ENCODE data around the gene POLE4. TPM values are rescaled to one million over a fixed set of nuclear protein-coding genes. Genes with fewer than 3 reads are reported as not detected.

POLE4 gene
- total RNA-seq, 4 donors from 2014 or later, result 22.0 to 35.9 (median 28.7) TPM

- H3K4me1 ChIP-seq, result peaks cover 0 to 3% (median 0%) of the 10 kb centered on the region in 4 donors
- H3K9me3 ChIP-seq, result no peaks in the 10 kb centered on the region
- TF ChIP-seq POLR2A (IDR thresholded peaks at IDR 0.05; ENCODE audit: low read depth), result no peak
- TF ChIP-seq CTCF (IDR thresholded peaks at IDR 0.05), result no peak
- TF ChIP-seq POLR2AphosphoS5 (IDR thresholded peaks at IDR 0.05), result no peak
- intact Hi-C loops (cut with DNase I), result loop anchor here (10.0 kb wide), 1 partner anchor 677 kb away; no protein-coding TSS in a partner anchor
- no peaks in the 10 kb centered on the region for H3K27me3 ChIP-seq
- H3K36me3 ChIP-seq, result peaks cover 0 to 7% (median 3%) of the 10 kb centered on the region in 4 donors
- DNase-seq (ENCODE audit: extremely low spot score), result no peak
- 76% methylated on average over 5 of the region's 5 CpGs for WGBS
- no peak overlapping the region for H3K4me3 ChIP-seq
- no peak overlapping the region for H3K27ac ChIP-seq (replicated peaks in 1 of 4)
Observed at GRCh38 chr2:74927621-74928020, 30.8 kb upstream of the POLE4 start.

- peaks cover 0 to 7% (median 3%) of the 10 kb centered on the region in 4 donors for H3K36me3 ChIP-seq
- TF ChIP-seq EP300 (IDR thresholded peaks at IDR 0.05), result no peak
- no peak overlapping the region for H3K4me3 ChIP-seq
- no peaks in the 10 kb centered on the region for H3K27me3 ChIP-seq
- no peak for DNase-seq (ENCODE audit: extremely low spot score)
- 87% methylated on average over 8 of the region's 8 CpGs for WGBS
- H3K9me3 ChIP-seq, result no peaks in the 10 kb centered on the region
- intact Hi-C loops (cut with DNase I), result no loop called here
- no peaks in the 10 kb centered on the region for H3K4me1 ChIP-seq
- H3K27ac ChIP-seq (replicated peaks in 1 of 4), result no peak overlapping the region
Observed at GRCh38 chr2:74930811-74931486, 27.5 kb upstream of the POLE4 start.

- intact Hi-C loops (cut with DNase I), result no loop called here
- WGBS, result 70% methylated on average over 2 of the region's 2 CpGs
- Histone ChIP-seq H3K4me1 (no peaks in the 10 kb centered on the region), H3K4me3 (no peak overlapping the region), H3K36me3 (peaks cover 0 to 7% (median 3%) of the 10 kb centered on the region in 4 donors), H3K9me3 (no peaks in the 10 kb centered on the region), H3K27ac (replicated peaks in 1 of 4) (no peak overlapping the region), H3K27me3 (no peaks in the 10 kb centered on the region)
- DNase-seq (ENCODE audit: extremely low spot score), result no peak
- TF ChIP-seq CTCF (IDR thresholded peaks at IDR 0.05), result no peak
- TF ChIP-seq POLR2A (IDR thresholded peaks at IDR 0.05; ENCODE audit: low read depth), result no peak
- no peak for TF ChIP-seq POLR2AphosphoS5 (IDR thresholded peaks at IDR 0.05)
Observed at GRCh38 chr2:74931940-74932339, 26.5 kb upstream of the POLE4 start.

GRCh38 chr2:74935975-74936391 lies 22.5 kb upstream of the POLE4 start:
- H3K27me3 ChIP-seq, result no peaks in the 10 kb centered on the region
- WGBS, result 86% methylated on average over 4 of the region's 4 CpGs
- no peaks in the 10 kb centered on the region for H3K4me1 ChIP-seq
- intact Hi-C loops (cut with DNase I), result no loop called here
- no peak for TF ChIP-seq CTCF (IDR thresholded peaks at IDR 0.05)
- TF ChIP-seq POLR2AphosphoS5 (IDR thresholded peaks at IDR 0.05), result no peak
- no peak for TF ChIP-seq POLR2A (IDR thresholded peaks at IDR 0.05; ENCODE audit: low read depth)
- no peak for TF ChIP-seq EP300 (IDR thresholded peaks at IDR 0.05)
- no peaks in the 10 kb centered on the region for H3K9me3 ChIP-seq
- H3K27ac ChIP-seq (replicated peaks in 1 of 4), result no peak overlapping the region
- no peak overlapping the region for H3K4me3 ChIP-seq
- no peak for DNase-seq (ENCODE audit: extremely low spot score)
- no peaks in the 10 kb centered on the region for H3K36me3 ChIP-seq

- no peaks in the 10 kb centered on the region for H3K27me3 ChIP-seq
- 91% methylated on average over 6 of the region's 6 CpGs for whole genome bisulfite sequencing
- H3K36me3 ChIP-seq, result no peaks in the 10 kb centered on the region
- no peaks in the 10 kb centered on the region for H3K9me3 ChIP-seq
- H3K27ac ChIP-seq (replicated peaks in 1 of 4), result no peak overlapping the region
- no peak for DNase-seq (ENCODE audit: extremely low spot score)
- intact Hi-C loops (cut with DNase I), result no loop called here
- H3K4me3 ChIP-seq, result no peak overlapping the region
- TF ChIP-seq CTCF (IDR thresholded peaks at IDR 0.05), result no peak
- no peak for TF ChIP-seq POLR2A (IDR thresholded peaks at IDR 0.05; ENCODE audit: low read depth)
- no peak for TF ChIP-seq POLR2AphosphoS5 (IDR thresholded peaks at IDR 0.05)
- no peak for TF ChIP-seq EP300 (IDR thresholded peaks at IDR 0.05)
- no peaks in the 10 kb centered on the region for H3K4me1 ChIP-seq
Observed at GRCh38 chr2:74937221-74937880, 21.1 kb upstream of the POLE4 start.
